B cell (primary cell): ENCODE results near the gene ZNF81. TPM values are rescaled to one million over a fixed set of nuclear protein-coding genes. Genes with fewer than 3 reads are reported as not detected.

Experiments
- ATAC-seq: fragments of 200-7000 bp; cut with Tn5 transposase; one replicate; pipeline ENCODE4 v1.10.0; 2021; ENCODE audit warnings: low read depth, mild to moderate bottlenecking, moderate number of reproducible peaks, moderate library complexity
- CTCF ChIA-PET: fragments of 350-600 bp; sonication (Branson Sonifier 250); formaldehyde crosslinking; loops from one replicate; lab custom pipeline; 2021; ENCODE audit warnings: antibody characterized with exemption, inconsistent platforms; lab: Charles Lee
- POLR2A ChIA-PET: fragments of 350-600 bp; sonication (Branson Sonifier 250); formaldehyde crosslinking; loops from one replicate; lab custom pipeline; 2021; ENCODE audit warnings: antibody characterized with exemption; lab: Charles Lee
- DNase-seq: peaks from one replicate; pipeline ENCODE4 v3.0.0; 2013
- H2AFZ ChIP-seq: 2 replicates; pipeline ENCODE4 v1.6.1; 2012; ENCODE audit warnings: mild to moderate bottlenecking, low read depth, low read length; ENCODE audit not compliant: insufficient read depth, poor library complexity, severe bottlenecking
- H3K27ac ChIP-seq, 2 donors: 1 replicate in 1 of 2; 2 replicates in 1 of 2; pipeline ENCODE4 v1.5.1; 2012 to 2013; ENCODE audit warnings: low read length in 2 of 2, mild to moderate bottlenecking in 2 of 2, moderate library complexity in 1 of 2
- H3K27me3 ChIP-seq, 4 experiments: fragments of 200-600 bp in 1 of 4; sonication (generic) in 1 of 4; replicated peaks in 1 of 4; 1 replicate in 2 of 4; 2 replicates in 2 of 4; pipeline versions ENCODE4 v1.6.1 to v1.7.0; 2013 to 2016; ENCODE audit warnings: low read length in 3 of 4, mild to moderate bottlenecking in 2 of 4, mixed read lengths in 1 of 4, moderate library complexity in 1 of 4; ENCODE audit not compliant: insufficient read depth in 4 of 4, control insufficient read depth in 3 of 4; ENCODE audit errors: control extremely low read depth in 1 of 4
- H3K36me3 ChIP-seq, 2 experiments: replicated peaks in 1 of 2; 1 replicate in 1 of 2; 2 replicates in 1 of 2; pipeline versions ENCODE4 v1.6.1 to v1.7.1; 2013; ENCODE audit warnings: low read length in 1 of 2; ENCODE audit not compliant: insufficient read depth in 2 of 2, control insufficient read depth in 1 of 2; ENCODE audit errors: control extremely low read depth in 1 of 2, extremely low read depth in 1 of 2
- H3K4me1 ChIP-seq, 2 donors: fragments of 200-600 bp in 1 of 2; sonication (generic) in 1 of 2; 1 replicate in 1 of 2; 2 replicates in 1 of 2; pipeline versions ENCODE4 v1.5.1 to v1.6.1; 2013 to 2017; ENCODE audit warnings: low read length in 2 of 2; ENCODE audit not compliant: control insufficient read depth in 2 of 2, insufficient read depth in 2 of 2
- H3K4me2 ChIP-seq: replicated peaks from 2 replicates; pipeline ENCODE3; 2012; ENCODE audit warnings: mild to moderate bottlenecking, low read depth, low read length; ENCODE audit not compliant: poor library complexity, severe bottlenecking
- H3K4me3 ChIP-seq, 5 experiments: fragments of 200-600 bp in 1 of 5; sonication (generic) in 1 of 5; 1 replicate in 3 of 5; 2 replicates in 2 of 5; pipeline versions ENCODE4 v1.5.1 to v1.7.0; 2011 to 2016; ENCODE audit warnings: low read length in 4 of 5, mild to moderate bottlenecking in 4 of 5, low read depth in 2 of 5, control low read depth in 1 of 5, moderate library complexity in 1 of 5; ENCODE audit not compliant: insufficient read depth in 1 of 5; ENCODE audit errors: control extremely low read depth in 1 of 5, extremely low read depth in 1 of 5
- H3K79me2 ChIP-seq: fragments of 200-600 bp; sonication (generic); one replicate; pipeline ENCODE4 v1.6.0; 2016; ENCODE audit warnings: low read length; ENCODE audit not compliant: control insufficient read depth, insufficient read depth
- H3K9ac ChIP-seq: fragments of 200-600 bp; sonication (generic); 2 replicates; pipeline ENCODE4 v1.6.1; 2017; ENCODE audit warnings: mild to moderate bottlenecking, low read length, moderate library complexity
- H3K9me3 ChIP-seq, 3 donors: one replicate each; pipeline versions ENCODE4 v1.6.1 to v1.7.1; 2013; ENCODE audit warnings: low read length in 2 of 3; ENCODE audit not compliant: control insufficient read depth in 2 of 3, insufficient read depth in 1 of 3; ENCODE audit errors: control extremely low read depth in 1 of 3
- H4K20me1 ChIP-seq: 2 replicates; pipeline ENCODE4 v1.6.0; 2012; ENCODE audit warnings: mild to moderate bottlenecking, low read length; ENCODE audit not compliant: insufficient read depth, control insufficient read depth, poor library complexity, severe bottlenecking
- H3K27ac Mint-ChIP-seq: one replicate; pipeline ENCODE4 v1.8.0; 2021; ENCODE audit warnings: mixed read lengths
- H3K27me3 Mint-ChIP-seq: one replicate; pipeline ENCODE4 v1.8.0; 2021; ENCODE audit warnings: mixed read lengths
- H3K4me1 Mint-ChIP-seq: one replicate; pipeline ENCODE4 v1.8.0; 2021; ENCODE audit warnings: mixed read lengths
- H3K4me3 Mint-ChIP-seq: one replicate; pipeline ENCODE4 v1.8.0; 2021; ENCODE audit warnings: mixed read lengths
- H3K9me3 Mint-ChIP-seq: one replicate; pipeline ENCODE4 v1.8.0; 2022; ENCODE audit warnings: mixed read lengths; ENCODE audit not compliant: insufficient read depth
- EZH2 ChIP-seq: IDR thresholded peaks from 2 replicates; pipeline ENCODE4 v1.6.1; 2012; ENCODE audit warnings: borderline replicate concordance, low read depth, mild to moderate bottlenecking, moderate library complexity, low read length; ENCODE audit not compliant: insufficient read depth, poor library complexity, severe bottlenecking
- WGBS: methylation state at CpG from one replicate; pipeline ENCODE4 v1.1.5; 2013; ENCODE audit warnings: missing lambda C conversion rate; ENCODE audit not compliant: insufficient coverage; 5-methylcytosine and 5-hydroxymethylcytosine counted together
- intact Hi-C: fragments of 100-400 bp; cut with micrococcal nuclease; formaldehyde crosslinking; loops from one replicate; pipeline ENCODE4 v1.10.0; 2022
- polyA plus RNA-seq: library from polyadenylated mRNA; depleted of rRNA; stranded (reverse); fragments of >200 nt; gene quantifications from 2 replicates; pipeline ENCODE4 v1.2.3, GENCODE V29; 2012
- total RNA-seq, 2 donors: library from RNA; stranded (reverse); fragments of 120-200 nt in 1 of 2; gene quantifications; 1 replicate in 1 of 2; 2 replicates in 1 of 2; pipeline versions ENCODE4 v1.2.3 to v1.2.4, GENCODE V29; 2013 to 2022
- TF ChIP-seq, protein P1 (sequence below): fragments of 200-600 bp; IDR thresholded peaks from one replicate; pipeline ENCODE4 v1.8.0; 2022; ENCODE audit warnings: antibody characterized with exemption, mild to moderate bottlenecking

ZNF81 gene
- total and polyA plus RNA-seq, 2 donors (not counting 1 experiment from before 2014, with no cell fraction given), result 3.5 to 17.7 TPM

DNA sequence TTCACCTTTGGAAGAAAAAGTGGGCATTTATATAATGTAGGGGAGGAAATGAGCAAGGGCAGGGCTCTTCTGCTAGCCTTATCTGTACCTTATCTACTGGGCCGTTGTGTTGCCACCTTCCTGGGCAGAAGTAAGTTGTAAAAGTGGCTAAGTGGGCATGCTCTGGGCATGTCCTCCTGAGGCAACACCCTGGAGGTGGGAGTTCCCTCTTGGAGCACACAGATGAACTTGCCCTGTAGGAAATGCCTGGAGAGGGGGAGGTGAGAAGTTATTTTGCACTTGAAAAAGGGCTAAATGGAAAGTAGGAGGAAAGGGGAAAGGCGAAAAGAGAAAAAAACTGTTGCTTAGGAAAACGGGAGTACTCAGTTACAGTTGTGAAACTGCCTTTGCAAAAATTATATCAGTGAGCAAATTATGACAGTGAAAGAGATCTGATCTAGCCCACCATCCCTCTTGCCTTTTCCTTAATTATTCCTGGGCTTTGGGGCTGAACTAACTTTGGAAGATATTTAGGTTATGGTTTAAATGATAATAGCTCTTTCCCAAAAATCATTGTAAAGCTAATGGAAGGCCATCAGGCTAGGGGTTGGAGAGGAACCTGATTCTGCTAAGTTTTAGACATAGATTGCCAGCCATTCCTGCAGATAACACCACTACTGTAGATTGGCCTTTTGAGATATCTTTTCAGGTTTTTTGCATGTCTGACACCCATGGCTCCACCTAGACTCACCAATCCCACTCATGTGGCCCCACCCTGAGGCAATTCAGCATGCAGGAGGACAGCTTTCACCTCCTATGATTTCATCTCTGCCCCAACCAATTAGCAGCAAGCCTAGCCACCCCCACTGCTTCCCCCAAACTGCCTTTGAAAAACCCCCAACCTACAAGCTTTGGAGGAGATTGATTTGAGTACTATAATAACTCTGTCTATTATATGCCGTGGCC lies 20.5 kb upstream of the ZNF81 start:
- DNase-seq (no peak), ATAC-seq (no peak)
- peaks cover 9% of the 10 kb centered on the region for H3K27me3 Mint-ChIP-seq
- no peaks in the 10 kb centered on the region for H3K4me1 Mint-ChIP-seq
- no peaks in the 10 kb centered on the region for H3K9me3 ChIP-seq
- H3K36me3 ChIP-seq, result no peaks in the 10 kb centered on the region
- no peaks in the 10 kb centered on the region for H3K9me3 Mint-ChIP-seq
- CTCF ChIA-PET, result no interaction called here
- TF ChIP-seq EZH2, result no peak
- TF ChIP-seq, protein P1, sequence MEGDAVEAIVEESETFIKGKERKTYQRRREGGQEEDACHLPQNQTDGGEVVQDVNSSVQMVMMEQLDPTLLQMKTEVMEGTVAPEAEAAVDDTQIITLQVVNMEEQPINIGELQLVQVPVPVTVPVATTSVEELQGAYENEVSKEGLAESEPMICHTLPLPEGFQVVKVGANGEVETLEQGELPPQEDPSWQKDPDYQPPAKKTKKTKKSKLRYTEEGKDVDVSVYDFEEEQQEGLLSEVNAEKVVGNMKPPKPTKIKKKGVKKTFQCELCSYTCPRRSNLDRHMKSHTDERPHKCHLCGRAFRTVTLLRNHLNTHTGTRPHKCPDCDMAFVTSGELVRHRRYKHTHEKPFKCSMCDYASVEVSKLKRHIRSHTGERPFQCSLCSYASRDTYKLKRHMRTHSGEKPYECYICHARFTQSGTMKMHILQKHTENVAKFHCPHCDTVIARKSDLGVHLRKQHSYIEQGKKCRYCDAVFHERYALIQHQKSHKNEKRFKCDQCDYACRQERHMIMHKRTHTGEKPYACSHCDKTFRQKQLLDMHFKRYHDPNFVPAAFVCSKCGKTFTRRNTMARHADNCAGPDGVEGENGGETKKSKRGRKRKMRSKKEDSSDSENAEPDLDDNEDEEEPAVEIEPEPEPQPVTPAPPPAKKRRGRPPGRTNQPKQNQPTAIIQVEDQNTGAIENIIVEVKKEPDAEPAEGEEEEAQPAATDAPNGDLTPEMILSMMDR, result no peak
- no peak overlapping the region for H3K4me3 Mint-ChIP-seq
- intact Hi-C loops, result no loop called here
- no peak overlapping the region for H3K9ac ChIP-seq
- H3K27me3 ChIP-seq, result no peaks in the 10 kb centered on the region
- H3K4me2 ChIP-seq, result no peak overlapping the region
- no peak overlapping the region for H3K27ac ChIP-seq
- H2AFZ ChIP-seq, result no peak overlapping the region
- no peak overlapping the region for H3K27ac Mint-ChIP-seq
- POLR2A ChIA-PET, result no interaction called here
- WGBS, result no CpG with 5 or more reads among the region's 4 CpGs
- no peaks in the 10 kb centered on the region for H3K4me1 ChIP-seq
- H4K20me1 ChIP-seq, result no peaks in the 10 kb centered on the region
- H3K79me2 ChIP-seq, result no peaks in the 10 kb centered on the region
- H3K4me3 ChIP-seq, result no peak overlapping the region

DNA sequence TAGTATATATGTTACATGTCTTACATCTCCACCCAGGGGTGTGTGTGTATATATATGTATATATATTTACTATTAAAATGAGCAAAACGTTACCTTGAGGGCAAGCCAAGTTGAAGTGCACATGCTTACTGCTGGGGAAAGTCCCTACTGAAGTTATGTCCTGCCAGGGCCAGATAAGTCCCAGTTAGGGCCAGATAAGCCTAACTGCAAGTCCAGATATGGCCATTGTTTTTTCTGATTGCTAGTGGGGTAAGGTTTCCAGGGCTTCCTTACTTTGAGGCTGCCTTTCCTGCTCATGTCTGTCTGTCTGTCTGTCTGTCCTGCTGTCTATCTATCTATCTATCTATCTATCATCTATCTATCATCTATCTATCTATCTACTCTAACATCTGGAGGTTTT lies 19.3 kb upstream of the ZNF81 start:
- Mint-ChIP-seq H3K9me3 (no peaks in the 10 kb centered on the region), H3K4me1 (no peaks in the 10 kb centered on the region), H3K27ac (no peak overlapping the region), H3K4me3 (no peak overlapping the region), H3K27me3 (peaks cover 9% of the 10 kb centered on the region)
- Histone ChIP-seq H2AFZ (no peak overlapping the region), H3K9ac (no peak overlapping the region), H3K27me3 (no peaks in the 10 kb centered on the region), H3K9me3 (no peaks in the 10 kb centered on the region), H3K36me3 (no peaks in the 10 kb centered on the region), H3K4me1 (no peaks in the 10 kb centered on the region), H3K4me2 (no peak overlapping the region), H3K79me2 (no peaks in the 10 kb centered on the region), H3K4me3 (no peak overlapping the region), H3K27ac (no peak overlapping the region), H4K20me1 (no peaks in the 10 kb centered on the region)
- ChIA-PET POLR2A (no interaction called here), CTCF (no interaction called here)
- DNase-seq (no peak), ATAC-seq (no peak)
- TF ChIP-seq EZH2, result no peak
- TF ChIP-seq, protein P1, result no peak
- no CpG with 5 or more reads among the region's 1 CpG for WGBS
- intact Hi-C loops, result no loop called here
